Stimulated activated effector memory CD8-positive, alpha-beta T cell treated with anti-CD3 and anti-CD28 coated beads, Interleukin-12 subunit alpha, Interleukin-12 subunit beta, amount 100 ng/mL, for 72 hours (primary cell): ENCODE data around the gene RAF1.
"Not testable (repeated sequence)": the region's sequence is repeated elsewhere in the genome, so short reads cannot be mapped to it uniquely, and the experiment has no call there.

Experiments
- ATAC-seq: fragments of 150-1000 bp; cut with Tn5 transposase; 2 replicates; pipeline ENCODE4 v1.10.0; 2021
- DNase-seq, 2 donors: peaks; one replicate each; pipeline ENCODE4 v3.0.0; 2021 to 2022; ENCODE audit warnings: low spot score in 2 of 2
- H3K27ac Mint-ChIP-seq: one replicate; pipeline ENCODE4 v1.8.0; 2022; ENCODE audit warnings: mild to moderate bottlenecking, mixed read lengths
- H3K36me3 Mint-ChIP-seq: one replicate; pipeline ENCODE4 v1.8.0; 2022; ENCODE audit warnings: mild to moderate bottlenecking, mixed read lengths
- H3K4me1 Mint-ChIP-seq: one replicate; pipeline ENCODE4 v1.8.0; 2022; ENCODE audit warnings: mixed read lengths
- H3K4me3 Mint-ChIP-seq: one replicate; pipeline ENCODE4 v1.8.0; 2022; ENCODE audit warnings: mild to moderate bottlenecking, mixed read lengths
- H3K9me3 Mint-ChIP-seq: one replicate; pipeline ENCODE4 v1.8.0; 2022; ENCODE audit warnings: mixed read lengths

The RAF1 gene

GRCh38 chr3:12630843-12631242 lies 33.1 kb downstream of the RAF1 start:
- H3K9me3 Mint-ChIP-seq, H3K4me3 Mint-ChIP-seq, ATAC-seq, DNase-seq: not testable (repeated sequence)
- Mint-ChIP-seq H3K4me1 (peaks cover 28% of the 10 kb centered on the region), H3K36me3 (peaks cover 23% of the 10 kb centered on the region), H3K27ac (peak overlapping the region; percentile 7)

DNA sequence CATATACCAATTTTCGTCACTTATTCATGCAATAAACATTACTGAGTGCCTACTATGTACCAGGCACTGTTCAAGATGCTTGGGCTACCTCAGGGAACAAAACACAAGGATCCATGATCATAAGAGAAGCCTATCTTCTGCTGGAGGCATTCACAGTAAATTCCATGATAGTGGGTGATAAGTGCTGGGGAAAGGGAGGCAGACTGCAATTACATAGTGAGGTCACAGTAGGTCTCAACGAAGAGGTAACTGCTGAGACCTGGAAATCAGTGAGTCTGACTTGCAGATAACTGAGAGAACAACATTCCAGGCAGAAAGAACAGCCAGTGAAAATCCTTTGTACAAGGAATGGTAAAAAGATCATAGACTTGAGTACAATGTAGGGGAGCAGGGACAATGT lies 33.6 kb downstream of the RAF1 start:
- DNase-seq (no peak), ATAC-seq (no peak)
- Mint-ChIP-seq H3K4me3 (no peak overlapping the region), H3K36me3 (peaks cover 23% of the 10 kb centered on the region), H3K9me3 (no peaks in the 10 kb centered on the region), H3K27ac (peak overlapping the region; percentile 7), H3K4me1 (peaks cover 33% of the 10 kb centered on the region)

DNA sequence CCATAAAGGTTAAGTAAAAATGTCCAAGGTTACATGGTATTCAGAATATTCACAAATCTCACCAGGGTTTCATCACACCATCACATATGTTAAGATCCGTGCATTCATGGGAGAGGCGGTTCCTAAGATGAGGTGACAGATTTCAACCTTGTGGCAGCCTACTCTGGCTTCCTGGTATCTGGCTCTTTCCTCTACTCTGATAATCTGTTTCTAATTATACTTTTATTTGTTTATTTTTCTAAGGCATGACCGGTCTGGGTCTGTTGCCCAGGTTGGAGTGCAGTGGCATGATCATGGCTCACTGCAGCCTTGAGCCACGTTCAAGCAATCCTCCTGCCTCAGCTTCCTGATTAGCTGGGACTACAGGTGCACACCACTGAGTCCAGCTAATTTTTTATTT lies 34.4 kb downstream of the RAF1 start:
- no peak overlapping the region for H3K27ac Mint-ChIP-seq

GRCh38 chr3:12628813-12629212 lies 35.1 kb downstream of the RAF1 start:
- H3K27ac Mint-ChIP-seq = no peak overlapping the region
- ATAC-seq (no peak), DNase-seq (no peak)
- no peaks in the 10 kb centered on the region for H3K9me3 Mint-ChIP-seq
- H3K4me1 Mint-ChIP-seq = peaks cover 43% of the 10 kb centered on the region
- H3K36me3 Mint-ChIP-seq = peaks cover 12% of the 10 kb centered on the region
- no peak overlapping the region for H3K4me3 Mint-ChIP-seq

More for the DNA sequence above, 34.4 kb downstream of the RAF1 start:
- peaks cover 16% of the 10 kb centered on the region for H3K36me3 Mint-ChIP-seq
- ATAC-seq = no peak
- DNase-seq = no peak
- peaks cover 37% of the 10 kb centered on the region for H3K4me1 Mint-ChIP-seq
- H3K9me3 Mint-ChIP-seq = no peaks in the 10 kb centered on the region
- H3K4me3 Mint-ChIP-seq = no peak overlapping the region

DNA sequence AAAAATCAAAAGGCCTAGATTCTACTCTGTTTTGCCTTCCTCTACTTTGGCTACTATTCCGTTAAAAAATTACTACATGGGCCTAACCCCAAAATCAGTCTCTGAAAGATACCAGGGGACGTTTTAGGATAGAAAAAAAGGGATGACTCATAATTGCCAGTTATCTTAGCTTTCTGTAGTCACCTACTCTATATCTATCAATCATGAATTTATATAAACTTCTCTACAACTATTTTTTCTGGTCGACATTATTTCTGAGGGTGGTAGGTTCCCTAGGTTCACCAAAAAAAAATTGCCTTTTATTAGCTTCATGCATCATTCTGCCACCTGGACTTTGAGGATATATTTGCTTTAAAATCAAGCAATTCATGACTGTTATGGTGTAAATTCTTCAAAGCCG lies 36.5 kb downstream of the RAF1 start:
- DNase-seq = no peak
- Mint-ChIP-seq H3K36me3 (peaks cover under 1% of the 10 kb centered on the region), H3K27ac (peak overlapping the region; percentile 73), H3K9me3 (no peaks in the 10 kb centered on the region), H3K4me1 (peaks cover 42% of the 10 kb centered on the region), H3K4me3 (no peak overlapping the region)
- ATAC-seq = peak; percentile 59

DNA sequence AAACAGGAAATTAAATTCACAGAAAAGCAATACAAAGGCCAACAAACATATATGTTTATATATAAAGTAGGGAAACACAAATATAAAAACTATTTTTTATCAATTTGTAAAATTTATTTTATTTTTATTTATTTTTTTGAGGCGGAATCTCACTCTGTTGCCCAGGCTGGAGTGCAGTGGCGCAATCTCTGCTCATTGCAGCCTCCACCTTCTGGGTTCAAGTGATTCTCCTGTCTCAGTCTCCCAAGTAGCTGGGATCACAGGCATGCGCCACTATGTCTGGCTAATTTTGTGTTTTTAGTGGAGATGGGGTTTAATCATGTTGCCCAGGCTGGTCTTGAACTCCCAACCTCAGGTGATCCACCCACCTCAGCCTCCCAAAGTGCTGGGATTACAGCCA lies 39.0 kb downstream of the RAF1 start:
- ATAC-seq, H3K4me3 Mint-ChIP-seq, H3K36me3 Mint-ChIP-seq, DNase-seq, H3K9me3 Mint-ChIP-seq: not testable (repeated sequence)
- Mint-ChIP-seq H3K27ac (peak overlapping the region; percentile 48), H3K4me1 (peaks cover 51% of the 10 kb centered on the region)

GRCh38 chr3:12624056-12624455 lies 39.9 kb downstream of the RAF1 start:
- no peaks in the 10 kb centered on the region for H3K36me3 Mint-ChIP-seq
- DNase-seq (no peak), ATAC-seq (no peak)
- peaks cover 50% of the 10 kb centered on the region for H3K4me1 Mint-ChIP-seq
- H3K4me3 Mint-ChIP-seq = no peak overlapping the region
- H3K27ac Mint-ChIP-seq = peak overlapping the region; percentile 48
- no peaks in the 10 kb centered on the region for H3K9me3 Mint-ChIP-seq

- ATAC-seq = no peak
- Mint-ChIP-seq H3K36me3 (peaks cover 17% of the 10 kb centered on the region), H3K4me3 (no peak overlapping the region), H3K9me3 (no peaks in the 10 kb centered on the region), H3K4me1 (peaks cover 44% of the 10 kb centered on the region), H3K27ac (peak overlapping the region; percentile 19)
- no peak for DNase-seq
Measured at GRCh38 chr3:12622335-12622734, 41.6 kb downstream of the RAF1 start.

GRCh38 chr3:12620729-12621128 lies 43.2 kb downstream of the RAF1 start:
- ATAC-seq = no peak
- H3K4me1 Mint-ChIP-seq = peaks cover 36% of the 10 kb centered on the region
- peak overlapping the region; percentile 45 for H3K27ac Mint-ChIP-seq
- H3K4me3 Mint-ChIP-seq = no peak overlapping the region
- no peaks in the 10 kb centered on the region for H3K9me3 Mint-ChIP-seq
- DNase-seq = no peak
- H3K36me3 Mint-ChIP-seq = peaks cover 33% of the 10 kb centered on the region

DNA sequence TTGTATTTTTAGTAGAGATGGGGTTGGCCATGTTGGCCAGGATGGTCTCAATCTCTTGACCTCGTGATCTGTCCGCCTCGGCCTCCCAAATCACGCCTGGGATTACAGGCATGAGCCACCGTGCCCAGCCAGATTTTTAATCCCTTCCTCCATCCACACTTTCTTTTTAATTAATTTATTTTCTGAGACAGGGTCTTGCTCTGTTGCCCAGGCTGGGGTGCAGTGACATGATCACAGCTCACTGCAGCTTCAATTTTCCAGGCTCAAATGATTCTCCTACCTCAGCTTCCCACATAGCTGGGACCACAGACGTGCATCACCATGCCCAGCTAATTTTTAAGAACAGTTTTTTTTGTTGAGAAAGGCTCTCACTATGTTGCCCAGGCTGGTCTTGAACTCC lies 43.6 kb downstream of the RAF1 start:
- Mint-ChIP-seq H3K9me3 (no peaks in the 10 kb centered on the region), H3K4me1 (peaks cover 32% of the 10 kb centered on the region)

GRCh38 chr3:12618426-12618825 lies 45.5 kb downstream of the RAF1 start:
- Mint-ChIP-seq H3K27ac (no peak overlapping the region), H3K9me3 (no peaks in the 10 kb centered on the region), H3K4me3 (no peak overlapping the region)

More for the DNA sequence above, 43.6 kb downstream of the RAF1 start:
- no peak for ATAC-seq
- Mint-ChIP-seq H3K36me3 (peaks cover 33% of the 10 kb centered on the region), H3K27ac (peak overlapping the region; percentile 45), H3K4me3 (no peak overlapping the region)
- no peak for DNase-seq

GRCh38 chr3:12615266-12615665 lies 48.7 kb downstream of the RAF1 start:
- ATAC-seq (peak; percentile 52), DNase-seq (no peak)
- Mint-ChIP-seq H3K4me3 (no peak overlapping the region), H3K36me3 (peaks cover 74% of the 10 kb centered on the region), H3K4me1 (peaks cover 15% of the 10 kb centered on the region), H3K27ac (peak overlapping the region; percentile 56), H3K9me3 (no peaks in the 10 kb centered on the region)

More at GRCh38 chr3:12618426-12618825, 45.5 kb downstream of the RAF1 start:
- peaks cover 28% of the 10 kb centered on the region for H3K4me1 Mint-ChIP-seq
- H3K36me3 Mint-ChIP-seq = peaks cover 51% of the 10 kb centered on the region
- ATAC-seq (no peak), DNase-seq (no peak)

GRCh38 chr3:12613250-12613649 lies 50.7 kb downstream of the RAF1 start:
- DNase-seq (no peak), ATAC-seq (peak; percentile 21)
- Mint-ChIP-seq H3K36me3 (peaks cover 83% of the 10 kb centered on the region), H3K9me3 (no peaks in the 10 kb centered on the region), H3K4me3 (no peak overlapping the region), H3K4me1 (peaks cover 20% of the 10 kb centered on the region), H3K27ac (peak overlapping the region; percentile 56)

DNA sequence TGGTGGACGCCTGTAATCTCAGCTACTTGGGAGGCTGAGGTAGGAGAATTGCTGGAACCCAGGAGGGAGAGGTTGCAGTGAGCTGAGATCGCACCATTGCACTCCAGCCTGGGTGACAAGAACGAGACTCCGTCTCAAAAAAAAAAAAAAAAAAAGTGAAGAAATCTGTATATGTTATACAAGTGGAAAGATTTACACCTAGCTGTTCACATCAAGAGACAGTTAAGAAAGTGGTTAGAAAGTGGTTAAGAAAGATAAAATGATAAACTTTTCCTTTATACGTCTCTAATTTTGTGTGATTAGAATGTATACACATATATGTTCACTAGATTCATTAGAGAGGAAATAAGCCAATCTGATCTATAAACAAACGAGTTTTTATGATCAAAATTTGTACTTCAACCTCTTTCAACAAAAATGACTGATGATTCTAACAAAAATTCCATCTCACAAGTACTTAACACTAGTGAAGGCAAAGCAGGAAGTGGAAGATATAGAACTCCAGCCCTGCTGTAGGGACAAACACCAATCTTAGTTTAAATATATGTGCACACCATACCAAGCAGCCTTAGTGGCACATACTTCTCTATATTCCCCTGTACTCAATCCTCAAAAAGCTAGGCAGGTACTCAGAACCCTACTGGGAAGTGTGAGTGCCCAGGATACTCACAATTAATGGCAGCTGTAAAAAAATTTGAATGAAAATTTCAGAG lies 51.2 kb downstream of the RAF1 start:
- peak overlapping the region; percentile 51 for H3K27ac Mint-ChIP-seq
- H3K4me3 Mint-ChIP-seq = no peak overlapping the region
- peaks cover 83% of the 10 kb centered on the region for H3K36me3 Mint-ChIP-seq
- no peak for ATAC-seq
- peaks cover 20% of the 10 kb centered on the region for H3K4me1 Mint-ChIP-seq
- no peaks in the 10 kb centered on the region for H3K9me3 Mint-ChIP-seq
- DNase-seq = no peak

DNA sequence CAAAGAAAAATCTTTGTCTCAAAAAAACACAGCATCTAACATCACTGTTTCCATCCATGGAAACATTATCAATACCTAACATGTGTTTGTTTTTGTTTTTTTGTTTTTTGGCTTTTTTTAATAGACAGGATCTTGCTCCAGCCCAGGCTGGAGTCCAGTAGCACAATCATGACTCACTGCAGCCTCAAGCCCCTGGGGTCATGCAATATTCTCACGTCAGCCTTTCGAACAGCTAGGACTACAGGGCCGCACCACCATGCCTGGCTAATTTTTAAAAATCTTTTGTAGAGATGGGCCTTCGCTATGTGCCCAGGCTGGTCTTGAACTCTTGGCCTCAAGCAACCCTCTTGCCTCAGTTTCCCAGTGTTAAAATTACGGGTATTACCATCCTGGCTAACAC lies 52.8 kb downstream of the RAF1 start:
- Mint-ChIP-seq H3K4me1 (peaks cover 28% of the 10 kb centered on the region), H3K4me3 (no peak overlapping the region), H3K9me3 (no peaks in the 10 kb centered on the region), H3K36me3 (peaks cover 83% of the 10 kb centered on the region), H3K27ac (no peak overlapping the region)
- DNase-seq (no peak), ATAC-seq (no peak)

- Mint-ChIP-seq H3K4me1 (peaks cover 21% of the 10 kb centered on the region), H3K27ac (no peak overlapping the region), H3K9me3 (no peaks in the 10 kb centered on the region), H3K36me3 (peaks cover 88% of the 10 kb centered on the region), H3K4me3 (no peak overlapping the region)
- ATAC-seq (peak; percentile 69), DNase-seq (no peak)
Measured at GRCh38 chr3:12608376-12608775, 55.5 kb downstream of the RAF1 start.
